Liver (tissue), 9 donors: Measurements from ENCODE around the gene FHIP2A. TPM values are rescaled to one million over a fixed set of nuclear protein-coding genes. Genes with fewer than 3 reads are reported as not detected.
A peak's percentile ranks its signal among the peaks of the same experiment; 100 is the strongest.
"Not testable (repeated sequence)": the region's sequence is repeated elsewhere in the genome, so short reads cannot be mapped to it uniquely, and the experiment has no call there.

Experiments
- DNase-seq: peaks from one replicate; pipeline ENCODE4 v3.0.0-alpha.2; 2017; ENCODE audit warnings: low spot score
- H3K27ac ChIP-seq, 2 donors: one replicate each; pipeline ENCODE4 v1.7.0; 2013; ENCODE audit warnings: inconsistent platforms in 2 of 2, low read length in 2 of 2, control low read depth in 1 of 2, low read depth in 1 of 2, mild to moderate bottlenecking in 1 of 2
- H3K27me3 ChIP-seq, 4 donors: one replicate each; pipeline versions ENCODE4 v1.6.1 to v1.7.0; 2013; ENCODE audit warnings: low read length in 3 of 4, inconsistent platforms in 1 of 4, mild to moderate bottlenecking in 1 of 4, moderate library complexity in 1 of 4; ENCODE audit not compliant: control insufficient read depth in 4 of 4, insufficient read depth in 4 of 4
- H3K36me3 ChIP-seq, 4 donors: one replicate each; pipeline versions ENCODE4 v1.6.1 to v1.7.0; 2013; ENCODE audit warnings: low read length in 3 of 4, mild to moderate bottlenecking in 3 of 4, low read depth in 1 of 4, moderate library complexity in 1 of 4; ENCODE audit not compliant: control insufficient read depth in 4 of 4, insufficient read depth in 3 of 4
- H3K4me1 ChIP-seq, 4 donors: one replicate each; pipeline versions ENCODE4 v1.6.1 to v1.7.0; 2013; ENCODE audit warnings: low read length in 3 of 4, mild to moderate bottlenecking in 3 of 4, moderate library complexity in 1 of 4; ENCODE audit not compliant: control insufficient read depth in 4 of 4, insufficient read depth in 4 of 4
- H3K4me3 ChIP-seq, 3 donors: one replicate each; pipeline versions ENCODE4 v1.6.1 to v1.7.0; 2013; ENCODE audit warnings: low read length in 3 of 3, control low read depth in 1 of 3, low read depth in 1 of 3, mild to moderate bottlenecking in 1 of 3
- H3K9ac ChIP-seq, 2 donors: one replicate each; pipeline ENCODE4 v1.7.0; 2013; ENCODE audit warnings: low read length in 2 of 2, mild to moderate bottlenecking in 2 of 2, moderate library complexity in 2 of 2, control low read depth in 1 of 2, low read depth in 1 of 2
- H3K9me3 ChIP-seq, 4 donors: one replicate each; pipeline versions ENCODE4 v1.6.1 to v1.7.0; 2013; ENCODE audit warnings: low read length in 3 of 4; ENCODE audit not compliant: control insufficient read depth in 4 of 4
- ATF3 ChIP-seq: IDR thresholded peaks from 2 replicates; pipeline ENCODE4 v1.6.1; 2016; ENCODE audit warnings: antibody characterized with exemption
- CTCF ChIP-seq: fragments of 150-350 bp; IDR thresholded peaks from 2 replicates; pipeline ENCODE4 v1.5.1; 2017; ENCODE audit warnings: improper control_type of control experiment, low read depth, low read length; ENCODE audit not compliant: missing input control
- GABPA ChIP-seq, 2 donors: IDR thresholded peaks in 1 of 2; conservative IDR thresholded peaks in 1 of 2; 2 replicates each; pipeline ENCODE4 v1.6.1; 2016; ENCODE audit warnings: antibody characterized with exemption in 2 of 2, mild to moderate bottlenecking in 1 of 2, moderate library complexity in 1 of 2
- HNF4G ChIP-seq: IDR thresholded peaks from 2 replicates; pipeline ENCODE4 v1.6.1; 2016; ENCODE audit warnings: antibody characterized with exemption
- JUND ChIP-seq, 2 donors: IDR thresholded peaks; 2 replicates each; pipeline ENCODE4 v1.6.1; 2016; ENCODE audit warnings: antibody characterized with exemption in 2 of 2
- MAX ChIP-seq: IDR thresholded peaks from 2 replicates; pipeline ENCODE4 v1.6.1; 2016; ENCODE audit warnings: antibody characterized with exemption
- NR2F2 ChIP-seq: IDR thresholded peaks from 2 replicates; pipeline ENCODE4 v1.6.1; 2016; ENCODE audit warnings: antibody characterized with exemption
- RAD21 ChIP-seq, 2 donors: IDR thresholded peaks; 2 replicates each; pipeline ENCODE4 v1.6.1; 2016; ENCODE audit warnings: antibody characterized with exemption in 2 of 2, mild to moderate bottlenecking in 2 of 2
- REST ChIP-seq: IDR thresholded peaks from 2 replicates; pipeline ENCODE4 v1.6.1; 2016; ENCODE audit warnings: antibody characterized with exemption, mild to moderate bottlenecking
- RXRA ChIP-seq, 2 donors: IDR thresholded peaks; 2 replicates each; pipeline ENCODE4 v1.6.1; 2017 to 2018; ENCODE audit warnings: antibody characterized with exemption in 2 of 2, mild to moderate bottlenecking in 1 of 2
- SP1 ChIP-seq: IDR thresholded peaks from 2 replicates; pipeline ENCODE4 v1.6.1; 2018; ENCODE audit warnings: antibody characterized with exemption, mild to moderate bottlenecking
- TAF1 ChIP-seq: conservative IDR thresholded peaks from 2 replicates; pipeline ENCODE4 v1.6.1; 2016; ENCODE audit warnings: antibody characterized with exemption, mild to moderate bottlenecking
- YY1 ChIP-seq: IDR thresholded peaks from 2 replicates; pipeline ENCODE4 v1.6.1; 2016; ENCODE audit warnings: antibody characterized with exemption, mild to moderate bottlenecking
- ZBTB33 ChIP-seq: IDR thresholded peaks from 2 replicates; pipeline ENCODE4 v1.6.1; 2016; ENCODE audit warnings: antibody characterized with exemption
- WGBS: extraction: QIAGEN DNeasy Blood & Tissue Kit; methylation state at CpG from one replicate; pipeline ENCODE4 v1.1.7; 2013; 5-methylcytosine and 5-hydroxymethylcytosine counted together
- polyA plus RNA-seq, 2 donors: library from polyadenylated mRNA; stranded (reverse) in 1 of 2; unstranded in 1 of 2; fragments of 200-250 nt in 1 of 2; fragments of >200 nt in 1 of 2; fragmentation: Nextera tagmentation in 1 of 2; extraction: Ambion mirVana in 1 of 2; gene quantifications; one replicate each; pipeline versions ENCODE4 v1.2.1 to v1.2.3, GENCODE V29; 2013 to 2015
- total RNA-seq, 2 donors: library from RNA; depleted of rRNA; stranded (reverse); fragments of >200 nt; gene quantifications; one replicate each; pipeline ENCODE4 v1.2.3, GENCODE V29; 2014
- donor health status: healthy.
- donor health status: healthy.
- donor health status: healthy.
- donor health status: healthy.
- donor health status: healthy.

FHIP2A gene
- total and polyA plus RNA-seq, 4 donors, result 8.0 to 21.1 (median 13.3) TPM

- H3K4me3 ChIP-seq, H3K36me3 ChIP-seq, H3K9me3 ChIP-seq, DNase-seq, H3K9ac ChIP-seq, H3K27me3 ChIP-seq, H3K4me1 ChIP-seq, H3K27ac ChIP-seq: not testable (repeated sequence)
- TF ChIP-seq CTCF (peak; percentile 70), RAD21 (IDR thresholded peaks at IDR 0.05) (peak; percentile 82)
- 62% methylated on average over 9 of the region's 9 CpGs for WGBS
Measured at GRCh38 chr10:114786492-114786891, 35.1 kb upstream of the FHIP2A start.

GRCh38 chr10:114787131-114787530 lies 34.4 kb upstream of the FHIP2A start:
- not testable (repeated sequence) for H3K27ac ChIP-seq

GRCh38 chr10:114791768-114792167 lies 29.8 kb upstream of the FHIP2A start:
- H3K4me1 ChIP-seq, result no peaks in the 10 kb centered on the region
- TF ChIP-seq ZBTB33, result no peak
- no peak for TF ChIP-seq HNF4G
- no peak for TF ChIP-seq SP1
- TF ChIP-seq YY1, result no peak
- TF ChIP-seq REST, result no peak
- TF ChIP-seq ATF3, result no peak
- TF ChIP-seq JUND (IDR thresholded peaks at IDR 0.05), result no peak
- no peak for TF ChIP-seq TAF1
- no peak for TF ChIP-seq RXRA (IDR thresholded peaks at IDR 0.05)
- no peak for TF ChIP-seq NR2F2
- TF ChIP-seq MAX, result no peak
- no peak for TF ChIP-seq GABPA (IDR thresholded peaks at IDR 0.05 in 1 of 2, conservative IDR thresholded peaks at IDR 0.05 in 1 of 2)
- no peak overlapping the region for H3K9ac ChIP-seq
- no peak overlapping the region for H3K4me3 ChIP-seq
- WGBS, result 95% methylated on average over 3 of the region's 3 CpGs
- no peaks in the 10 kb centered on the region for H3K36me3 ChIP-seq
- no peak overlapping the region for H3K27ac ChIP-seq
- no peak for DNase-seq
- H3K9me3 ChIP-seq, result no peaks in the 10 kb centered on the region
- H3K27me3 ChIP-seq, result no peaks in the 10 kb centered on the region

More at GRCh38 chr10:114787131-114787530, 34.4 kb upstream of the FHIP2A start:
- not testable (repeated sequence) for H3K36me3 ChIP-seq, H3K9ac ChIP-seq, H3K27me3 ChIP-seq, H3K9me3 ChIP-seq, H3K4me3 ChIP-seq, H3K4me1 ChIP-seq, DNase-seq
- WGBS, result 95% methylated on average over 30 of the region's 30 CpGs
